HepG2 (cell line): Measurements from ENCODE around the gene SERPINA6. TPM values are rescaled to one million over a fixed set of nuclear protein-coding genes. Genes with fewer than 3 reads are reported as not detected.
"Not testable (repeated sequence)": the region's sequence is repeated elsewhere in the genome, so short reads cannot be mapped to it uniquely, and the experiment has no call there.

Experiments used
- FOXA3 ChIP-seq: IDR thresholded peaks from 2 replicates; pipeline ENCODE4 v1.6.1; 2016; ENCODE audit warnings: missing genetic modification reagents, missing compliant biosample characterization
- FOXJ3 ChIP-seq: sonication (generic); formaldehyde crosslinking; IDR thresholded peaks from 2 replicates; pipeline ENCODE4 v1.4.0; 2020; ENCODE audit warnings: missing genetic modification reagents, mild to moderate bottlenecking, borderline replicate concordance
- FOXK2 ChIP-seq: fragments of 450-650 bp; IDR thresholded peaks from 2 replicates; pipeline ENCODE4 v1.6.1; 2016
- HES4 ChIP-seq: sonication (generic); formaldehyde crosslinking; IDR thresholded peaks from 2 replicates; pipeline ENCODE4 v1.9.0; 2021; ENCODE audit warnings: mild to moderate bottlenecking, missing genetic modification reagents, borderline replicate concordance
- KAT8 ChIP-seq: IDR thresholded peaks from 2 replicates; pipeline ENCODE4 v1.6.1; 2016; ENCODE audit warnings: missing genetic modification reagents, missing compliant biosample characterization
- MED1 ChIP-seq: sonication (generic); formaldehyde crosslinking; IDR thresholded peaks from 2 replicates; pipeline ENCODE4 v1.4.0; 2020; ENCODE audit warnings: missing genetic modification reagents
- PHF21A ChIP-seq: sonication (generic); formaldehyde crosslinking; IDR thresholded peaks from 2 replicates; pipeline ENCODE4 v1.5.0; 2020; ENCODE audit warnings: mild to moderate bottlenecking, missing genetic modification reagents
- RFXANK ChIP-seq: IDR thresholded peaks from 2 replicates; pipeline ENCODE4 v1.6.1; 2016
- SOX13 ChIP-seq, 3 experiments: fragments of 450-650 bp in 1 of 3; sonication (generic) in 1 of 3; formaldehyde crosslinking in 1 of 3; IDR thresholded peaks in 2 of 3; conservative IDR thresholded peaks in 1 of 3; 2 replicates each; pipeline versions ENCODE4 v1.5.0 to v1.6.1; 2016 to 2020; ENCODE audit warnings: antibody characterized with exemption in 1 of 3, mild to moderate bottlenecking in 1 of 3, missing compliant biosample characterization in 1 of 3, missing genetic modification reagents in 1 of 3, moderate library complexity in 1 of 3
- STAG1 ChIP-seq: sonication (generic); formaldehyde crosslinking; IDR thresholded peaks from 2 replicates; pipeline ENCODE4 v1.4.0; 2020; ENCODE audit warnings: missing genetic modification reagents
- XRCC5 ChIP-seq: fragments of 200-400 bp; formaldehyde crosslinking; optimal IDR thresholded peaks from 2 replicates; pipeline ENCODE3; 2017; ENCODE audit warnings: mild to moderate bottlenecking, low read length
- ZMYM3 ChIP-seq: sonication (generic); formaldehyde crosslinking; IDR thresholded peaks from 2 replicates; pipeline ENCODE4 v1.5.1; 2020; ENCODE audit warnings: mild to moderate bottlenecking, missing genetic modification reagents
- ZNF629 ChIP-seq: sonication (generic); formaldehyde crosslinking; conservative IDR thresholded peaks from 2 replicates; pipeline ENCODE4 v1.5.0; 2020; ENCODE audit warnings: missing genetic modification reagents
- ZNF878 ChIP-seq: sonication (generic); formaldehyde crosslinking; IDR thresholded peaks from 2 replicates; pipeline ENCODE4 v1.8.1; 2023; ENCODE audit warnings: mild to moderate bottlenecking, missing genetic modification reagents, moderate library complexity
- polyA plus RNA-seq, 8 experiments: library from polyadenylated mRNA; depleted of rRNA in 3 of 8; stranded (reverse) in 7 of 8; unstranded in 1 of 8; fragments of >200 nt; fragmentation: Illumina TruSeq in 4 of 8; extraction: Trizol in 4 of 8; gene quantifications; 2 replicates each; pipeline versions ENCODE4 v1.2.1 to v1.2.3, GENCODE V29; 2011 to 2016; ENCODE audit warnings: low read depth in 4 of 8, missing spikeins in 1 of 8, mixed read lengths in 1 of 8; ENCODE audit not compliant: insufficient read depth in 1 of 8
- total RNA-seq, 5 experiments: library from RNA; depleted of rRNA; stranded (reverse); fragments of >200 nt; fragmentation: Illumina TruSeq; extraction: Trizol; gene quantifications; 2 replicates each; pipeline ENCODE4 v1.2.3, GENCODE V29; 2016; ENCODE audit warnings: low read depth in 1 of 5
- TF ChIP-seq, protein P1 (sequence below): sonication (generic); formaldehyde crosslinking; IDR thresholded peaks from 2 replicates; pipeline ENCODE4 v1.4.0; 2020; ENCODE audit warnings: mild to moderate bottlenecking, missing genetic modification reagents, borderline replicate concordance
- TF ChIP-seq, protein P2 (sequence below): sonication (generic); formaldehyde crosslinking; IDR thresholded peaks from 2 replicates; pipeline ENCODE4 v1.5.0; 2020; ENCODE audit warnings: mild to moderate bottlenecking, missing genetic modification reagents, moderate library complexity
- TF ChIP-seq, protein P3 (sequence below), 2 experiments: sonication (generic) in 1 of 2; formaldehyde crosslinking in 1 of 2; IDR thresholded peaks; 2 replicates each; pipeline versions ENCODE4 v1.4.0 to v1.6.1; 2018 to 2020; ENCODE audit warnings: missing genetic modification reagents in 2 of 2, borderline replicate concordance in 1 of 2, low read depth in 1 of 2, mild to moderate bottlenecking in 1 of 2, missing biosample characterization in 1 of 2

The SERPINA6 gene
- total and polyA plus RNA-seq, 2 of the 13 experiments (the other 11 are each of a cell fraction or from before 2014, with no cell fraction given): 260 to 333 TPM

DNA sequence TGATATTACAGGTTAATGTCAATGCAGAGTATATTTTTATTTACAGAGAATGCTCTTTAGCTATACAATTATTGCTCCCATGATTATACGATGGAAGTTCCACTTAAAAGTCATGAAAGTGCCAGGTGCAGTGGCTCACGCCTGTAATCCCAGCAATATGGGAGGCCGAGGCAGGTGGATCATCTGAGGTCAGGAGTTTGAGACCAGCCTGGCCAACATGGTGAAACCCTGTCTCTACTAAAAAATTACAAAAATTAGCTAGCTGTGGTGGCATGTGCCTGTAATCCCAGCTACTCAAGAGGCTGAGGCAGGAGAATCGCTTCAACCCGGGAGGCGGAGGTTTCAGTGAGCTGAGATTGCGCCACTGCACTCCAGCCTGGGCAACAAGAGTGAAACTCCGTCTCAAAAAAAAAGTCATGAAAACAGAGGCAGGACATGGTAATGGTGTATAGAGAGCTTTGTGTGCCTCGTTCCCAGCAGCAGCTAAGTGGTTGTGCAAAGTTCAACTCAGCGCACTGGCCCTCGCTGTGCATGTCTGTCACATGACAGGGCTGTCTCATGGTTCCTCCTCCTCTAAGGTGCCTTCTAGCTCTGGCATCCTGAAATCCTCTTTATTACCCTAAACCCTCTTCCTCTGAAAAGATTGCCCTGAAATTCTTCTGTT, 46.1 kb downstream of the SERPINA6 start (continued):
- TF ChIP-seq, protein P1, sequence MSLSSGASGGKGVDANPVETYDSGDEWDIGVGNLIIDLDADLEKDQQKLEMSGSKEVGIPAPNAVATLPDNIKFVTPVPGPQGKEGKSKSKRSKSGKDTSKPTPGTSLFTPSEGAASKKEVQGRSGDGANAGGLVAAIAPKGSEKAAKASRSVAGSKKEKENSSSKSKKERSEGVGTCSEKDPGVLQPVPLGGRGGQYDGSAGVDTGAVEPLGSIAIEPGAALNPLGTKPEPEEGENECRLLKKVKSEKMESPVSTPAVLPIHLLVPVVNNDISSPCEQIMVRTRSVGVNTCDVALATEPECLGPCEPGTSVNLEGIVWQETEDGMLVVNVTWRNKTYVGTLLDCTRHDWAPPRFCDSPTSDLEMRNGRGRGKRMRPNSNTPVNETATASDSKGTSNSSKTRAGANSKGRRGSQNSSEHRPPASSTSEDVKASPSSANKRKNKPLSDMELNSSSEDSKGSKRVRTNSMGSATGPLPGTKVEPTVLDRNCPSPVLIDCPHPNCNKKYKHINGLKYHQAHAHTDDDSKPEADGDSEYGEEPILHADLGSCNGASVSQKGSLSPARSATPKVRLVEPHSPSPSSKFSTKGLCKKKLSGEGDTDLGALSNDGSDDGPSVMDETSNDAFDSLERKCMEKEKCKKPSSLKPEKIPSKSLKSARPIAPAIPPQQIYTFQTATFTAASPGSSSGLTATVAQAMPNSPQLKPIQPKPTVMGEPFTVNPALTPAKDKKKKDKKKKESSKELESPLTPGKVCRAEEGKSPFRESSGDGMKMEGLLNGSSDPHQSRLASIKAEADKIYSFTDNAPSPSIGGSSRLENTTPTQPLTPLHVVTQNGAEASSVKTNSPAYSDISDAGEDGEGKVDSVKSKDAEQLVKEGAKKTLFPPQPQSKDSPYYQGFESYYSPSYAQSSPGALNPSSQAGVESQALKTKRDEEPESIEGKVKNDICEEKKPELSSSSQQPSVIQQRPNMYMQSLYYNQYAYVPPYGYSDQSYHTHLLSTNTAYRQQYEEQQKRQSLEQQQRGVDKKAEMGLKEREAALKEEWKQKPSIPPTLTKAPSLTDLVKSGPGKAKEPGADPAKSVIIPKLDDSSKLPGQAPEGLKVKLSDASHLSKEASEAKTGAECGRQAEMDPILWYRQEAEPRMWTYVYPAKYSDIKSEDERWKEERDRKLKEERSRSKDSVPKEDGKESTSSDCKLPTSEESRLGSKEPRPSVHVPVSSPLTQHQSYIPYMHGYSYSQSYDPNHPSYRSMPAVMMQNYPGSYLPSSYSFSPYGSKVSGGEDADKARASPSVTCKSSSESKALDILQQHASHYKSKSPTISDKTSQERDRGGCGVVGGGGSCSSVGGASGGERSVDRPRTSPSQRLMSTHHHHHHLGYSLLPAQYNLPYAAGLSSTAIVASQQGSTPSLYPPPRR: peak; percentile 49; the same call in 1 of the 2 replicates
- TF ChIP-seq, protein P2, sequence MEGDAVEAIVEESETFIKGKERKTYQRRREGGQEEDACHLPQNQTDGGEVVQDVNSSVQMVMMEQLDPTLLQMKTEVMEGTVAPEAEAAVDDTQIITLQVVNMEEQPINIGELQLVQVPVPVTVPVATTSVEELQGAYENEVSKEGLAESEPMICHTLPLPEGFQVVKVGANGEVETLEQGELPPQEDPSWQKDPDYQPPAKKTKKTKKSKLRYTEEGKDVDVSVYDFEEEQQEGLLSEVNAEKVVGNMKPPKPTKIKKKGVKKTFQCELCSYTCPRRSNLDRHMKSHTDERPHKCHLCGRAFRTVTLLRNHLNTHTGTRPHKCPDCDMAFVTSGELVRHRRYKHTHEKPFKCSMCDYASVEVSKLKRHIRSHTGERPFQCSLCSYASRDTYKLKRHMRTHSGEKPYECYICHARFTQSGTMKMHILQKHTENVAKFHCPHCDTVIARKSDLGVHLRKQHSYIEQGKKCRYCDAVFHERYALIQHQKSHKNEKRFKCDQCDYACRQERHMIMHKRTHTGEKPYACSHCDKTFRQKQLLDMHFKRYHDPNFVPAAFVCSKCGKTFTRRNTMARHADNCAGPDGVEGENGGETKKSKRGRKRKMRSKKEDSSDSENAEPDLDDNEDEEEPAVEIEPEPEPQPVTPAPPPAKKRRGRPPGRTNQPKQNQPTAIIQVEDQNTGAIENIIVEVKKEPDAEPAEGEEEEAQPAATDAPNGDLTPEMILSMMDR (CRISPR knock-in tag): peak; percentile 17; the same call in 1 of the 2 replicates
- peak; percentile 26 for TF ChIP-seq STAG1 (CRISPR knock-in tag)
- TF ChIP-seq FOXA3 (CRISPR knock-in tag): peak; percentile 73
- TF ChIP-seq XRCC5: peak; percentile 69
- peak; percentile 82; the same call in 1 of the 2 replicates for TF ChIP-seq FOXJ3 (CRISPR knock-in tag)
- TF ChIP-seq PHF21A: peak; percentile 83
- TF ChIP-seq MED1 (CRISPR knock-in tag): peak; percentile 89
- TF ChIP-seq ZNF629 (CRISPR knock-in tag): peak; percentile 46; the same call in 1 of the 2 replicates
- peak; percentile 75 for TF ChIP-seq FOXK2
- peak; percentile 93 for TF ChIP-seq KAT8 (CRISPR knock-in tag)
- peak; percentile 77 for TF ChIP-seq ZMYM3 (CRISPR knock-in tag)
- TF ChIP-seq SOX13 (IDR thresholded peaks at IDR 0.05): not testable (repeated sequence)
- TF ChIP-seq SOX13 (CRISPR knock-in tag; conservative IDR thresholded peaks at IDR 0.05 in 1 of 2, IDR thresholded peaks at IDR 0.05 in 1 of 2): peak in 1 of 2 experiments; percentile 73; a peak in 2 of 4 replicates
- 0 out of 2 replicates have a peak, but pooled peaks have one; percentile 67 for TF ChIP-seq RFXANK (CRISPR knock-in tag)
- 0 out of 2 replicates have a peak, but pooled peaks have one; percentile 19 for TF ChIP-seq HES4 (CRISPR knock-in tag)
- peak; percentile 27; the same call in 1 of the 2 replicates for TF ChIP-seq ZNF878 (CRISPR knock-in tag)
- TF ChIP-seq, protein P3, sequence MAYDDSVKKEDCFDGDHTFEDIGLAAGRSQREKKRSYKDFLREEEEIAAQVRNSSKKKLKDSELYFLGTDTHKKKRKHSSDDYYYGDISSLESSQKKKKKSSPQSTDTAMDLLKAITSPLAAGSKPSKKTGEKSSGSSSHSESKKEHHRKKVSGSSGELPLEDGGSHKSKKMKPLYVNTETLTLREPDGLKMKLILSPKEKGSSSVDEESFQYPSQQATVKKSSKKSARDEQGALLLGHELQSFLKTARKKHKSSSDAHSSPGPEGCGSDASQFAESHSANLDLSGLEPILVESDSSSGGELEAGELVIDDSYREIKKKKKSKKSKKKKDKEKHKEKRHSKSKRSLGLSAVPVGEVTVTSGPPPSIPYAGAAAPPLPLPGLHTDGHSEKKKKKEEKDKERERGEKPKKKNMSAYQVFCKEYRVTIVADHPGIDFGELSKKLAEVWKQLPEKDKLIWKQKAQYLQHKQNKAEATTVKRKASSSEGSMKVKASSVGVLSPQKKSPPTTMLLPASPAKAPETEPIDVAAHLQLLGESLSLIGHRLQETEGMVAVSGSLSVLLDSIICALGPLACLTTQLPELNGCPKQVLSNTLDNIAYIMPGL (CRISPR knock-in tag; IDR thresholded peaks at IDR 0.05; ENCODE audit: borderline replicate concordance in 1 of 2, low read depth in 1 of 2): peak in 1 of 2 experiments; percentile 53; a peak in 2 of 4 replicates
